Skin epidermis (tissue), 12 donors: ENCODE measurements around the gene MAD1L1.

Experiments used
- H3K27ac ChIP-seq, 21 experiments: fragments of 200-600 bp; sonication (generic) in 11 of 21; one replicate each; pipeline ENCODE4 v1.5.0; 2020; ENCODE audit warnings: mild to moderate bottlenecking in 3 of 21, inconsistent platforms in 2 of 21, moderate library complexity in 2 of 21
- H3K4me3 ChIP-seq, 7 experiments: fragments of 200-600 bp; sonication (generic) in 2 of 7; one replicate each; pipeline ENCODE4 v1.5.0; 2020; ENCODE audit warnings: inconsistent platforms in 2 of 7, mild to moderate bottlenecking in 2 of 7, moderate library complexity in 1 of 7

Gene MAD1L1

DNA sequence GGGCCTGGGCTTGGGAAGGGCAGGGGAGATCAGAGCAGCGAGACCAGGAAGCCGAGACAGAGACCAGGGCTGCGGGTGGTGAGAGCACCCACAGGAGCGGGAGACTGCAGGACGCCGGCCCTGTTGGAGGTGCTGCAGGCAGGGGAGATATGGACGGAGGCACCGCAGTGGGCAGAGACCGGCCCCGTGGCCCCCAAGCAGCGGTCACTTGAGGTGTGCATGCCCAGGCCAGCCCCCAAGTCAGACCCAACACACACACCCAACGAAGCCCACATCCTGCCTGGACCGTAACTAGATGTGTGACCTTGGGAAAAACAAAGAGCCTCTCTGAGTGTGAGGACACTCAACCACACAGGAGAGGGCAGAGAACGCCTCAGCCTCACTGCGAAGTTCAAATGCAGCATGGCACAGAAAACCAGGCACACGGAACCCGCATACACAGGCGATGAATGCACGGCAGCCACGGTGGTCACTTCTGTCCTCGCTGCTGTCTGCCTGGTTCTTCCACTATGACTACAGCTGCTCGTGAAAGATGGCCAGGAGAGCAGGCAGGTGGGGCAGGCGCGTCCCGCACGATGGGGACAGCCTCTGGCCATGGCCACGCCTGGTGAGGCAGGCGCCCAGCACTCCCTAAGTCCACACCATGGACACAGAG is 214.7 kb downstream of the MAD1L1 start:
- H3K27ac ChIP-seq, result peak overlapping the region in 14 of 21 experiments; percentile 1 to 90 (median 58)

DNA sequence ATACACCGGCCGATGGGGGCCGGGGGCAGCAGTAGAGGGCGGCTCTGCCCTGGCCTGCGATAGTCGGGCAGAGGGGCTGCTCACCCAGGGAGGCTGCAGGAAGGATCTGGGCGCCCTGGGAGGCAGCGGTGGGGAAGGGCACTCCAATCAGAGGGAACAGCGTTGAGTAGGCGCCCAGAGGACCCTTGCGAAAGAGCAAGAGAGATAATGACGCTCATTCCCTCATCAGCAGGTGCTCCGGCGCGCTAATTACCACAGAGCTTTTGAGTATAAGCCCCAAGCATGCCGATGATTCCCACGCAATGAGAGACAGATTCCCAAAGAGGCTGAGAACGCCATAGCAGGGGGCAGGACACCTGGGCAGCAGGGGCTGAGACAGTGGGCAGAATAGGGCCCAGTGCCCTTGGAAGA is 215.3 kb downstream of the MAD1L1 start:
- no peak overlapping the region for H3K27ac ChIP-seq

More for the DNA sequence above, 214.7 kb downstream of the MAD1L1 start:
- H3K4me3 ChIP-seq, result no peak overlapping the region

DNA sequence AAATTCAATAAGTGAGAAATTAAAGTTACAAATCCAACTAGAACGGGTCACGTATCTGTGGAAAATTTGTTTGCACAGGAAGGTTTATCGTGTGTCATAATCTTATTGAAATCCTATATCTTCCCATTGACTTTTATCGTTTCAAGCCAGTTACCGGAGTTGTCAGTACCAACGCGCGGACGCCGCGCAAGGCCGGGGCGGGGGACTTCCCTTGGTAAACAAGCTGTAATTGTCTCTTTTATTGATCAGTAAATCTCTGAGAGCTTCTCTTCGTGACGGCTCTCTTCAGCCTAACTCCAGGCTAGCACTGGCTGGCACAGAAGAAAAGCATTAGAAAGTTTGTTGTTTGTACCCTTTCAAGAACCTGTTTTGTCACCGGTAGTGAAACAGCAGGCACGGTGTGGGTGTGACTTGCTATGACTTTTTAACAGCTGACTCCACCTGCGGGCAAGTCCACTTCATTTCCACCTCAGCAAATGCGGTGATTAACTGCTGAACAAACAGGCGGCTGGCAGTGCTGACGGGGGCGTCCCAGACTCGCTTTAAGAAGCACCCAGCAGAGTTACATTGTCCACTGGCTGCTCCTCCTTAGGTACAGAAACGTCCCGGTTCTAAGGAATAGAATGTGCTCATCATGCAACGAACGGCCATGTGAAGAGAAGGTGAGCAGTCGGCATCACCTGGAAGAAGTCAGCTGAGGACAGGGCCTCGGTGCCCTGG is 215.8 kb downstream of the MAD1L1 start:
- no peak overlapping the region for H3K4me3 ChIP-seq
- no peak overlapping the region for H3K27ac ChIP-seq

More for the DNA sequence above, 215.3 kb downstream of the MAD1L1 start:
- no peak overlapping the region for H3K4me3 ChIP-seq

DNA sequence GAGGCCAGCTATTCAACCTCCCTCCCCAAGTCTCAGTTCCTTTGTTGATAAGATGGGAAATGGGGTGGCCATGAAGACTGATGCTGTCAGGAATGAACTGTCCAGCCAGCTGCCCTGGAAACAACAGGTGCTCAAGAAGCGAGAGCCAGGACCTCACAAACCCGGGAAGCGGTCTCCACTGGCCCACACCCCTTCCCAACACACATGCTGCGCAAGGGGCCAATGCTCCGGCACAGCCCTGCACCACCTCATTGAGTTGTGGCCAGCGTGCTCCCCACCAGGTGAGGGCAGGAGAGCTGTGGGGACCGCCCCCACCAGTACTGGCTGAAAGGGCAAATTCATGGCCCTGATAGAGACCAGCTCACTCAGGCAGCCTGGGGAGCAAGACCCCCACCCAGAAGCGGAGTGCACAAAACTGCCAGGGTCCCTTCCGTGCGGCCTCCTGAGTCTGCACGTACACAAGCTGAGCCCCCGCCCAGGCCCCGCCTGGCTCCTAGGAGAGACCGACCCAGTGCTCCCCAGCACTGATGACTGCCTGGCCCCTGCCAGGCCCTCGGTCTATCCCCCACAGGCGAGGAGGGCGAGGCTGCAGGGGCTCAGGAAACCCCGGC is 216.6 kb downstream of the MAD1L1 start:
- Histone ChIP-seq H3K4me3 (no peak overlapping the region), H3K27ac (no peak overlapping the region)

DNA sequence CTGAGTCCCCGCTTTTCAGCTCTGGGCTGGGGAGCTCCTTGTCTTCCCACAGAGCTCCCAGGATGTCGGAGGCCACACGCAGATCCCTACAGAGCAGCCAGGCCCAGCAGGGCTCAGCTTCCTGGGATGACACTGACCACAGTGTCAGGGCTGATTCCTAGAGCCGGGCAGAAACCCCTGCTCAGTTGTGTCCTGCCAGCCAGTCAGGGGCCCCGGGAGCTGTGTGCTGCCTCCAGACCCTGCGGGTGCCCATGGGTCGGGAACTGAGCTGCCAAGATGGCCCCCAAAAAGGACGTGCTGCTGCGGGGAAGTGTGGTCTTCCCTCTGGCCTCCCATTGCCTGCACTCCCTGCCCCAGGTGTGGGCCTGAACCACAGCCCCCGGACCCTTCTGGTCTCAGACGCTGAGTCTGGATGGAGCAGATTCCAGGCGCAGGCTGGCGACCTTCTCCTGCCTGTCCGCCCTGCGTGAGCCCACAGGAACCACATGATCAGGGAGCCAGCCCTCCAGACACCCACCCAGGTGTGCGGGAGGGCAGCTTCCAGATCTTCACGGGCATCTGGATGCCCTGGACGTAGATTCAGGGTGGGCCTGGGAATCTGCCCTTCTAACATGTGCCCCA is 217.4 kb downstream of the MAD1L1 start:
- Histone ChIP-seq H3K27ac (no peak overlapping the region), H3K4me3 (no peak overlapping the region)

DNA sequence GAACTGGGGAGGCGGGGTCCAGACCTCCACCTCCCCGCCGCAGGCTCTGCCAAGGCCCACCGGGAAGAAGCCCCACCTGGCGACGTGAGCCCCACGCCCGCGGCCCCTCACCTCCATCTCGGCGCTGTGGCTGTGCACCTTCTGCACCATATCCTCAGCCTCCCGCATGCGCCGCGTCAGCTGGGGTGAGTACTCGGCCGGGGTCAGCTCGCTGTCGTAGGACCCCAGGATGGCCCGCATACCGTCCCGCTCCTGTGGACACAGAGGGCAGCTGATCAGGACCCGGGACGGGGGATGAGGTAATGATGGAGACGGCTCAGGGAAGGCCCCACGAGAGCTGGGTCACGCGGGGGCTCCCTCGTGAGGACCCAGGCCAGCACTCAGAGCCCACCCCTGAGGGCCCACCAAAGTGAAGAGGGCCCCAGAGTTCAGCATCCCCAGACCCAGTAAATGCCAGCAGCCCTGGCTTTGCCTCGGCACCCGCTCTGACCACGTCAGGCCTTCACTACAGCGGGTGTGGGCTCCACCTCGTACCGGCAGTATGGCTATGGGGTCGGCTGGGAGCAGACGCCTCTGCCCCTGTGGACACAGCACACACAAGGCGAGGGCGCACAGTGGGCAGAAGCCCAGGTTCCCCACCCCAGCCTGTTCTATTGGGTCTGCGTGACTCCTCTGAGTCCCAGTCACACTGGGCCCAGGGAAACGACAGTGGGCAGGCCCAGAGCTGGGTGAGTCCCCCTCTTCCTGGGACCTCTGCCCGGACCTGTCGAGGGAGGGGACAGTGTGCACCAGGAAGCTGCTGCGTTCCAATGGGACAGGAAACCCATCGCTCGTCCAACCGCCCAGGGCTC is 218.1 kb downstream of the MAD1L1 start:
- Histone ChIP-seq H3K4me3 (no peak overlapping the region), H3K27ac (no peak overlapping the region)

DNA sequence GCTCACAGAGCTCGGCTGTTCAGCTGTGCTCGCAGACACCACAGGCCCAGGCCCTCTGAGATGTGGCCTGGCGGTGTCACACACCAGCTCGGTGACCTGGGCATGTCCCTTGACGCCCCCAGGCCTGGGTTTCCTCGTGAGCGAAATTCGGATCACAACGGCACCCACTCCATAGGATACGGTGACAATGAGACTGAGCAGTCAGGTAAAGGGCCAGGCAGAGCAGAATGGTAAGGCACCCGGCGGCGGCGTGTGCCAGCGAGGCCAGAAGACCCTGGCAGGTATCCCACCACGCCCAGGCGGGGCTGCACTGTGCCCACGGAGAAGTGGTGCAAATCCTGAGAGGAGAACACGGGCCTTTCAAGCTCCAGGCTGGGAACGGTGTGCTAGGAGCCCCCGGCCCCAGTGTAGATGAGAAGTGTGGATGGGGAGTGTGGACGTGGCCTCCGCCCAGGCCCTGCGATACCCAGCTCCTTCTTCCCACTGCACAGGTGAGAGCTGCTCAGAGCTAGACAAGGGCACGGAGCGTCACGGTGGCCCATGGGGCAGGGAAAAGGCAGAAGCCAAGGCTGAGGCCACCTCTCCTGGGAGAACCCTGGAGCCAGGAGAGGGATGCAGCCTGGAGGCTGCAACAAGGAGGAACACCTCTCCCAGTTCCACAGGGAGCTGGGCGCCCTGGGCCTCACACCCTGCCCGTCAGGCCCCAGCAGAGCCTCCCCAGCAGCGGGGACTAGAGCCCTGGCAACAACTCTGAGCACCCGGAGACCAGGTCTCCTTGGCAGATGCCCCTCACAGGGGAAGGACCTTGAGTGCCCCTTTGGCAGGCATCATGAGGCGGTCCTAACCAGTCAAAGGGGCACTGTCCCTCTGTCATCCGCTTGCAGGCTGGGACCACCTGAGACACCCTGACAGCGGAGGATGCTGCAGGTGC is 219.1 kb downstream of the MAD1L1 start:
- H3K27ac ChIP-seq, result no peak overlapping the region
- H3K4me3 ChIP-seq, result no peak overlapping the region

DNA sequence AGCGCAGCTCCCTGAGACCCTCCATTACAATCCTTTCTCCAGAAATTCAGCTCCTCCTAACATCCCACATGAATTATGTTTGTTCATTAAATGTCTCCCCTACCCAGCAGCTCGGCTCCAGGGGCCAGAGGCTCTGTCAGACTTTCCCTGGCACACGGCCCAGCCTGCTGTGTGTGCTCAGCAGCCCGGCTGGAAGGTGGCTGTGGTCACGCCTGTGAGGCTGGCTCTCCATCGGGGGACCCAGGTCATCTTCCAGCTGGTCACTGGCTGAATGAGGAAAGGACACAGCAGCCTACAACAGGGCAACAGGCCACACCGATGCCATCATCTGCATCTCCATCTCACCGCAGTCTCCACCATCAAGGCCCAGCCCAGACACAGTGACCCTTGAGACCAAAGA is 219.8 kb downstream of the MAD1L1 start:
- Histone ChIP-seq H3K27ac (no peak overlapping the region), H3K4me3 (no peak overlapping the region)

DNA sequence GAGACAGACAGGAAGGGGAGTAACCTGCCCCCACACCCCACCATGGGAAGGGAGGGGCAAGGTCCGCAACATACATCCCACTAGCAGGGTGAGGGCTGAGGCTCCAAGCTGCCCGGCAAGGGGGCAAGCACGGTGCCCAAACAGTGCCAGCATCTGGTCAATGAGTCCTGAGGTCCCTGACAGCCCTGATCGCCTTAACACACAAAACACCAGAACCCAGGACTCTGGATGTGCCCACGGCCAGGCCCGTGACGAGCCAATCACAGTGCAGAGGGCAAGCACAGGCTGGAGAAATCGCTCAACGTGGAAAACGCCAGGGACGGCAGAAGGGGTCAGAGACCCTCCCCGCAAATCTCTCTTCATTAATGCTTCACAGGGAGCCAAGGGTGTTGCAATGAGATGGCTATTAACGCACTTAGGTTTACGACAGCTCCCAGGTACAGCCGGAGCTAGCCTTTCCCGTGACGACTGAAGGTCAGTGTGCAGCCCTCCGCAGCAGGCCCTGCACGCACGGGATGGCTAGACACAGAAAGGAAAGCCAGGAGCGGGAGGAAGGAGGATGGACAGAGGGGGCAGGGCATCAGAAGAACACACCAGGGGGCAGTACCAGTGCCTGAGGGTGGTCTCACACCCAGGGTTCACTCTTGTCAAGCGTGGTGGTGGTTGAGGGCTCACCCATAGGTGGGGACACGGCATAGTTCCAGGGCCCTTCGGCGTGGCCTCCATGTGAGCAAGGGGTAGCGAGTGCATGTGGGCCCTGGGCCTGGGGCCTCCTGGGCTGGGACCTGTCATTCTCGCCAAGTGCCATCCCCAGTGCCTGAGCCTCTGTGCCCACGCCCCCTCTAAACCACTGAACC is 220.5 kb downstream of the MAD1L1 start:
- Histone ChIP-seq H3K27ac (no peak overlapping the region), H3K4me3 (no peak overlapping the region)

DNA sequence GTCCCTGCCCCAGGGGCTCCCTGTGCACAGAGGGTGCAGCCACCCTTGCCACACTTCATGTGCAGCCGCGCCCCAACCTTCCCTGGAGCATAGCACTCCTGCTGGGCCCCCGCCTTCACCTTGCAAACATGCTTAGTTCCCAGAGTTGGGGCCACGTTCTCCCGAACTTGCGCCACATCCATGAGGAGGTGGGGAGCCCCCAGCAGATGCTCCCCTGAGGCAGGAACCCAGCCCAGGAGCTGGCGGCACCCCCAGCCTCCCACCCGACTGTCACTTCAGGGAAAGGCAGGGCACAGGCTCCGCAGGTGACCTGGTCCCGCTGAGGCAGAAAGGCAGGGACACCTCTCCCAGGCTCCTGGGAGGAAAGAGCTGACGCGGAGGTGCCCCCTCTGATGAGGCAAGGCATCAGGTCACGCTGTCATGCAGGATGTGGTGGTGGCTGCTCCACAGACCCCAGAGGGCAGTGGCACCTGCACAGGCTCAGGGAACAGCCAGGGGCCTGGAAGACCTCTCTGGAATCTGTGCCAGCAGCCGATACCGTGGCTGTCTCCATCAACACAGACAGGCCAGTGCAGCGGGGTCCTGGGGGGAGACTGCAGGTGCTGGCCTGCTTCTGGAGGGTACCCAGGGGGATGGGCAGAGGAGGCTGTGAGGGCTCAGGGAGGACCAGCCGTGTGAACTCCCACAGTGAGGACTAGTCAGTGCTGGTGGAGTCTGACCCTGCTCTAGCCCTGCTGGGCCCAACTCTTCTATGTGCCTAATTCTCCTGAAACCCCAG is 221.3 kb downstream of the MAD1L1 start:
- H3K4me3 ChIP-seq, result no peak overlapping the region
- H3K27ac ChIP-seq, result no peak overlapping the region

DNA sequence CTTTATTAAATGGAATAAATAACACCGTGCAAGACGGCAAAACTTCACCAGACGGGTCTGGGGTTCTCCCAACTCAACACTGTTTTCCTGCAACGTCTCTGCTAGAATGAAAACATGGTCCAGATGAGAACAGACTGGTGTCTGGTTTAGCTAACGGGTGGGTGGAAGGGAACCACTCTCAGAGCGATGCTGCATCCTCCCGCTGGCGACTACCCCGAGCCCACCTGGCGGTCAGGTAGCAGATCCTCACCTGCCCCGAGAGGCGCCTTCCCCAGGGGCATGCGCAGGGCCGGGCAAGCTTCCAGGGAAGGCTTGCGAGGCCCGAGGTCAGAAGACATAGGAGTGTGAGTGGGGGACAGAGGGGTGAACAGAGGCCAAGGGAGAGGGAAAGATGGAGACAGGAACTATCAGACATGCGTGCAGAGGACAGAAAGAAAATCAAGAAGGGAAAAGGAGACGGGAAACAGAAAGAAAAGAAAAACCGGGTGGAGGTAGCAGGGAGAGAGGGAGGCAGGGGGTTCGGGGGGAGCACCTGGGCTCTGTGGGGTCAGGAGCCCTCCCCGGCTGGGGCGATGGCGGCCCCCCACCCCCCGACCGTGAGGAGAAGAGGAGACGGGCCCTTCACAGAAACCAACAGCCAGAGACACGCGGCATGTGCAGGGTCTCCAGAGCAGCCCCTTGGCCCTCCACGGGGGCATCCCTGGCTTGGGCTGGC is 222.0 kb downstream of the MAD1L1 start:
- H3K4me3 ChIP-seq, result no peak overlapping the region
- no peak overlapping the region for H3K27ac ChIP-seq

DNA sequence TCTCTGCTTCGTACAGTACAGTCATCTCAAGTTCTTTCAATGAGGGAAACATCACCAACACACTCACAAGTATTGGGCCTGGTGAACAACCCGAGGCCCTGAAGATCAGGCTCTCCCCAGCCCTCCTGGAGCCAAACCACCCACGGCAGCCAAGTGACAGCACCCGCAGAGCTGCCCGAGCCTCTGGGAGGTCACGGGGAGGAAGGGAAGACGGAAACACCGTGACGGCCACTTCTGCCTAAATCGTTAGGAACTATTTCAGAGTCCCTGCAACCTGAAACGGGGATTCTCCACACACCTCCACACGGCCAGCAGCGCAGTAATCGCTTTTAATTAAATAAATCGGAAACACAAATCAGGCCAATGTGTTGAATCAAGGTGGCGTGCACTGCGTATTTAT is 222.6 kb downstream of the MAD1L1 start:
- Histone ChIP-seq H3K27ac (no peak overlapping the region), H3K4me3 (no peak overlapping the region)

DNA sequence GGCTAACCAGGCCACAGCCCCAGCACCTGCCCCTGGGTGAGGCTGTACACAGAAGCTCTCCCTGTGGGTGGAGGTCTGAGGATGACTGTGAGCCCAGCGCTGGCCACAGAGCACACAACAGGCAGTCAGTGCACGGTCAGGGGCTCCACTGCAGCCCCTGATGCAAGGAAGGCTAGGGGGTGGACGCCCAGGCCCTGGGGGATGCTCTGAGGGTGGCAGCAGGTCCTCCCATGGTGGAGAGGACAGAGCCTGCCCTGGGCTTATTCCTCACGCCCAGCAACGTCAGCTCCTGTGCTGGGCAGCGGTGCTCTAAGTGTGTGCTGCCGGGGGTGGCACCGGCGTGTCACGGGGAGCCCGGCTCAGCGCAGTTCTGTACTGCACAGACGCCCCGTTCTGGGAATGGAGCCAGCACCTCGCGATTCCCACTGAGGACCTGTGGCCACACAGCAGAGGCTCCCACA is 223.2 kb downstream of the MAD1L1 start:
- H3K27ac ChIP-seq, result no peak overlapping the region
- H3K4me3 ChIP-seq, result no peak overlapping the region

DNA sequence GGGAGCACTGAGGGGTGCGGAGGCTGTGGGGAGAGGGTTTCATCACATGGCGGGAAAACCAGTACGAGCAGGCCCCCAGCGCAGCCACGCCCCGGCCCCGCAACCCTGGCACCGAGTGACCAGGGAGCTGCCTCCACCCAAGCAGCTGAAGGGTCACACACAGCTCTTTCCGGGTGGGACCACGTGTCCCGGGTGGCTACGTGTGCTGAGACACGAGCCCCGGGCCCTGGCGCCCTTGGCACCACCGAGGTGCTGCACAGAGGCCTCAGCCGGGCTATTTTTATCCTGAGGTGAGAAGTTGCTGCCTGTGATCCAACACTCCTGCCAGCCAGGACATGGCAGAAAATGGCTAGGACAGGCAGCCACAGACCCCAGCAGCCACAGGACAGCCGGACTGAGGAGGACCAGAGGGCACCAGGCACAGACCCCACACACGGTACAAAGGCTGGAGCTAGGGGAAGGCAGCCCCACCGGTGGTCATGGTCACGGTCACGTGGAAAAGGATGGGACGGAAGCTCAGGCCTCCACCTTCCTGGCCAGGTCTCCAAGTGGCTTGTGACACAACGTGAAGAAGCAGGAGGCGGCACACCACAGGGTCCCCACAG is 223.7 kb downstream of the MAD1L1 start:
- H3K27ac ChIP-seq, result no peak overlapping the region

DNA sequence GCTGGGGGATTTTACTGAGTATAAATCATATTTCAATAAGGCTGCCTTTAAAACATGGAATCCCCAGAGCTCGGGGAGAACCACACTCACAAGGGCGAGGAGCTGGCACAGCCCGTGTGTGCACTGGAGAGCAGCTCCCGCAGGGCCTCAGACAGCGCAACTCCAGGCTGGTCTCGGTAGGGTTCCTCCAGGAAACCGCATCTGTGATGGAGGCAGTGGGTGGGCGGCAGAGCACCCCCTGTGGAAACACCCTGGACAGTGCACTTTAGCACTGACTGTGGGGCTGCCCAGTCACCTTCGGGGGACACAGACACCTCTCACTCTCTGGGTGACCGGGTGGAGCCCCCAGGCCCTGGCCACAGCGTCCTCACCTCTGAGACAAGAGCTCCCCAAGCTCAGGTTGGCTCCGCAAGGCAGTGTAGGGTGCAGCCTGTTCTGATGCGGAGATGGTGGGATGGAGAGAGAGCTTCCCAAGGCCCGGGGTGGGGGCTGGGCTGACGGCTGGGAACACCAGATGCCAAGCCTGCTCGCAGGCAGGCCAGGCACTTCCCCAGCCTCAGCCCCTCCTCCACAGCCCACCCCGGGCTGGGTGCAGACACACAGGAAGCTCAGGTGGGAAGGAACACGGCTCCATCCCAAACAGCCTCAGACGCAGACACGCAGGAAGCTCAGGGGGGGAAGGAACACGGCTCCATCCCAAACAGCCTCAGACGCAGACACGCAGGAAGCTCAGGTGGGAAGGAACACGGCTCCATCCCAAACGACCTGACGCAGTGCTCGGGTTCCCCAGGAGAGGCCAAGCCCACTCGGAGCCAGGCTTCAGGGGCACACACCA is 224.4 kb downstream of the MAD1L1 start:
- H3K4me3 ChIP-seq, result no peak overlapping the region
- H3K27ac ChIP-seq, result no peak overlapping the region

More for the DNA sequence above, 223.7 kb downstream of the MAD1L1 start:
- no peak overlapping the region for H3K4me3 ChIP-seq
